Stromal cell of bone marrow (primary cell): Measurements from ENCODE around the gene PCP2.

Experiments used
- DNase-seq: peaks from one replicate; pipeline ENCODE4 v3.0.0-alpha.2; 2012; ENCODE audit warnings: low read depth

The PCP2 gene

DNA sequence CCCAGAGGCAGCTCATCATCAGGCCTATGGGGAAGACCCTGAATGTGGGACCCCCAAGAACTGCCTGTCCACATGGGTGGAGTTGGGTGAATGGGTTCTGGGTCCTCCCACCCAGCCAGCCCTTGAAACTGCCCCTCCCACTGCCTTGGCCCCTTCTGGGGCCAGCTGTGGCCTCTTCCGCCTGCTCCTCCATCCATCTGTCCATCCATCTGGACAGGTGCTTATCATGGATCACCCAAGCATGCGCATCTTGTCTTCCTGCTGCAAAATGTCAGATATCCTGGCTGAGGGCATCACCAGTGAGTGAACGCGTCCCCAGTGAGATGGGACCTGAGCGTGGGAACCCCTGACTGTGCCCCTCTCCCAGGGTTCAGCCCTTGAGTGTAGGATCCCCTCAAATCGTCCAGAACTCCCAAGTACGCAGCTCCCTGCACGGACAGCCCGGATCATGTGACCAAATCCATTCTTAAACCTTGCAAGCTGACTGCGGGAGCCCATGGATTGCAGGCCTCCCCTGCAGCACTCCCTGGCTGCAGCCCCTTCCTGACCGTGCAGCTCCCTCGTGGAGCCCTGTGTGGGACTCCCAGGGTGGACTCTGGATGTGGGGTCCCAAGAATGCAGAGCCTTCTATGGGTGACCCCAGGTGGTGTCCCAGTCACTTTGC is 5.4 kb upstream of the PCP2 start:
- DNase-seq, result no peak

DNA sequence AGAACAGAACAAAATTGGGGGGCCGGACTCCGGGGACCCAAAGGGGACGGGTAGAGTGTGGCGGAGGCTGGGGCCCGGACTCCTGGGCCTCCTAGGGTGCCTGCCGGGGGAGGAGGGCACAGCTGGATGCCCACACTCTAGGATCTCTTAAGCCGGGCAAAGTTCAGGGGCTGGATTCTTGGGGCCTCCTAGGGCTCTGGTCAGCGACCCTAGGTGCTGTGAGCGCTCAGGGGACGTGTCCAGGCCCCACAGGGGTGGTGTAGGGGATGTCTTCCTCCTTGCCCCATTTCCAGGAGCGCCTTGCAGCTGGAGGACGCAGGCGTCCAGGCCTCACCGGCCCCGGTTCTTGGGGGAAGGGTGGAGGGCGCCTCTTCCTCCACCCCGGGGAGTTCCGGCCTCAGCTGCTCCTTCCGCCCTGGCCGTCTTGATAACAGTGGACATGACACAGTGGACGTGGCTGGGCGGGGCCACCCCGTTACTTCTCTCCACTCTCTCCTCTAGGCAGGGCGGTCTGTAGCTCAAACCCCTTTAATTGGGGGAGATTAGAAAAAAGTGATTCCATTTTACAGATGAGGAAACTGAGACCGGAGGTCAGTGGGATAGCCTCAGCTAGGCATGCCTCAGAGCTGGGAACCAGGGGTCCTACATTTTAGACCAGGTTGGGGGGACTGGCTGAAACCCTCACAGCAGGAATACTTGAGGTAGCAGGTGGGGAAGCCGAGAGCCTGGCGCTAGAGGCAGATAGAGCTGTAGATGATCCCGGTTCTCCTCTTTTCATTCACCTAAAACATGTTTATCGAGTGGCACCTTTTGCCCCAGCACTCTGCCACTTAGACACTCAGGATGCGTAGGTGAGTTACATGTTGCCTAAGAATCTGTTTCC is 4.1 kb upstream of the PCP2 start:
- no peak for DNase-seq

DNA sequence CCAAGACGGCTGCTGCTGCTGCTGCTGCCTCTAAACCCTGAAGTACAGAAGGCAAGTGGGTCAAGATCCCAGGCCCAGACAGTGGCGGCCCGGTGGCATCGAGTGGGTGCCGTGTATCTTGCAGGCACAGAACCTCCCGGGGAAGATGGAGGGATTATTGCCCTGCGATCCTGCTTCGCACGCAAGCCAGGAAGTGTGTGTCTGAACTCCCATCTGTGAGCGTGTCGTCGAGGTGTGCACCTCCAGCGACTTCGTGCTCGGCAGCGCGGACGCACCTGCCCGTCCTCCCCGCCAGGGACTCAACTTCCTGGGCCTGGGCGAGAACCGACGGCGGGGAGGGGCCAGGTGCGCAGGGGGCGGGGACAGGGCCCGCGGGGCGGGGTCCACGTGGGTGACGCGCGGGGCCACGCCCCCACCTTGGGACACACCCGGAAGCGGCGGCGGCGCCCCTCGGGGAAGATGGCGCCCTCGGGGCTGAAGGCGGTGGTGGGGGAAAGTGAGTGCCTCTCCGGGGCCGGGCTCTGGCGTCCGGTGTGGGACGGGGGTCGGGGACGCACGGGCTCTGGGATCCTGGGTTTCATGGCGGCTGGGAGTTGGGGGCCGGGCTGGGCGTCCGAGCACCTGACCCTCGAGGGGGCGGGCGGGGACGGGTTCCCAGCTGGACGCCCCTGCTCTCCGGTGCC is 3.3 kb upstream of the PCP2 start, which contains the start of gene STXBP2:
STXBP2 (plus strand) TSS at position 420 of the 683 bp plus-strand sequence; CDS start at position 460, 40 bp downstream.
- DNase-seq, result no peak

DNA sequence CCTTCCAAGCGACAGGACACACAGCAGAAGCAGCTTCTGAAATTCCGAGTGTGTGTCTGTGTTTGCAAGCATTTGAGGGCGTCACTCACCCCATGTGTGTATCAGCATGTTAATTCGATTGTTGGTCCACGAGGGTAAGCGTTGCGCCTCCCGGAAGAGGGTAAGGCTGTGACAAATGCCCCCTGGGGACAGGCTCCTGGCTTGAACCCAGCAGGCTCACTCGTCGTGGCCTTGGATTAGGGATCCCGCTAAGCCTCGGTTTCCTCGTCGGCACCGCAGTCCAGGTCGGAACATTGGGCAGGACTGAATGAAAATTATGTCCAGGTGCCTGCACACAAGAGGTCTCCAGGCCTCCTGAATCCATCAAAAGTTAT is 2.8 kb upstream of the PCP2 start:
- no peak for DNase-seq

DNA sequence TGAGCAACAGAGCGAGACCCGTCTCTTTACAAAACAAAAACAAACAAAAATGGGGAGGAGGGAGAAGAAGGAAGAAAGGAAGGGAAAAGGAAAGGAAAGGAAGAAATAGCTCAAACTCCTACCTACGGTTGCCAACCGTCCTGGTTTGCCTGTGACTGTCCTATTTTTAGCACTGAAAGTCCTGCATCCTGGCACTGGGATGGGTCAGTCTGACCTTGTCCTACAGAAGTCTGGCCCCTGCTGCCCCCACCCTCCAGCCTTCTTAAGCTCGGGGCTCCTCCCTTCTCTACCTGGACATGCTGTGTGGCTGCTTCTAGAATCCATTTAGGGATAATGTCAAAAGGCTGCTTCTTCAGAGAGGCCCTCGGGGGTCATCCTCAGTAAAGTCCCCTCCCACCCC is 2.2 kb upstream of the PCP2 start:
- DNase-seq, result no peak

GRCh38 chr19:7632340-7633203 is 947 bp downstream of the PCP2 start:
- DNase-seq, result no peak

GRCh38 chr19:7631577-7631976 is 1.9 kb downstream of the PCP2 start:
- DNase-seq, result no peak

- peak; percentile 97 for DNase-seq
Measured at GRCh38 chr19:7629347-7630054, 4.0 kb downstream of the PCP2 start, which contains the start of the genes PET100 and XAB2. Gene PET100, plus strand, starts transcription at chr19:7629793. Its CDS starts 41 bp downstream, at chr19:7629834. Gene XAB2, minus strand, starts transcription at chr19:7629545. Its CDS starts 18 bp downstream, at chr19:7629527.

DNA sequence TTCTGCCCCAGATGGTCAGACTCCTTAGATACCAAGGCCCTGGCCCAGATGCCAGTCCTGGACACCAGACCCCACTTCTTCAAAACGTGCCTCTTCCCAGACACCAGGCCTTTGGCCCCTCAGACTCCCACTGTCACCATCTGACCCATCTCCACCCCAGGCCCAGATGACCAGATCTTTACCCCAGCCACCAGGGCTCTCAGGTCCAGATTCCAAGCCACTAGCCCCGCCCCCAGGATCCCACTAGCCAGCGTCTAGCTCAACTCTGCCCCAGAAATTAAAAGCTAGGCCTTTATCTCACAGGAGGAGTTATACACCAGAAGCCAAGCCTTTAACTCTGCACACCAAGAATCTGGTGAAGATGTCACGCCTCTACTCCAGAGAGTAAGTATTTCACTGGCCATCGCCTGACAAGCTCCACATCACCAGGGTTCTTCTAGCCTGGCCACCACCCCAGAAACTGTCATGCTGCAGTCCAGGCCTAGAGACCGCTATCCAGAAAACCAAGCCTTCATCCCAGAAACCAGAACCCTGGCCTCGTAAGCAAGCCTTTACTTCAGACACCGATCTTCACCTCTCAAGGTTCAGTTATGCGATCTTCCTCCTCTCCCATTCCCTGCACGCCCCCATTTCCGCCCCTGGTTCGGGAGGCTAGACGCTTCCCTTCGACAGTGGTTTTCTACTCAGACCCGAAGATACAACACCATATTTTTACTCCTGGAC is 4.8 kb downstream of the PCP2 start:
- DNase-seq, result no peak

- DNase-seq, result no peak
Measured at GRCh38 chr19:7627166-7627565, 6.4 kb downstream of the PCP2 start.

DNA sequence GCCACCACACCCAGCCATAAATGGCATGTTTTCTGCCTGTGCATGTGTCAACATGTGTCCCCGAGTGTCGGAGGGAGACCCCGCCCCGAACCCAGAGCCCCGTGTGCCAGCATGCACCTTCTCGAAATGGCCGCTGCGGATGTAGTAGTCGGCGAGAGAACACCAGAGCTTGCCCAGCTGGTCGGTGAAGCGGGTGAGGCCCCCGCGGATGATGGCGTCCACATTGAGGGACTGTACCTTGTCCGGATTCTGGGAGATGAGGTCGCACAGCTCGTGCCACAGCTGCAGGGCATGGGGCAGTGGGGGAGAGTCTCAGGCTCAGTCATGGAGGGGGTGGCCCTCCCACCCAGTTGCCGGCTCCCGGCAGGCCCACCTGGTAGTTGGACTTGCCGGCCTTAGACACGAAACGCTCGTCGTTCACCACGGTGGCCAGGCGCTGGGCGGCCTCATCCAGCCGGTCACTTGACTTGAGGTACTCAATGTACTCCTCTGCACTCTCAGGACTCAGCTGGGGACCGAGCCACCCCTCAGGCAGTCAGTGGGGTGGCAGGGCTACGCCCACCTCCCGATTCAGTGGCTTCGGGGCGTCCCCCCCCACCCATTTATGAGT is 7.7 kb downstream of the PCP2 start:
- no peak for DNase-seq

GRCh38 chr19:7624810-7625209 is 8.7 kb downstream of the PCP2 start:
- DNase-seq, result no peak

GRCh38 chr19:7623725-7624603 is 9.6 kb downstream of the PCP2 start:
- DNase-seq, result no peak

DNA sequence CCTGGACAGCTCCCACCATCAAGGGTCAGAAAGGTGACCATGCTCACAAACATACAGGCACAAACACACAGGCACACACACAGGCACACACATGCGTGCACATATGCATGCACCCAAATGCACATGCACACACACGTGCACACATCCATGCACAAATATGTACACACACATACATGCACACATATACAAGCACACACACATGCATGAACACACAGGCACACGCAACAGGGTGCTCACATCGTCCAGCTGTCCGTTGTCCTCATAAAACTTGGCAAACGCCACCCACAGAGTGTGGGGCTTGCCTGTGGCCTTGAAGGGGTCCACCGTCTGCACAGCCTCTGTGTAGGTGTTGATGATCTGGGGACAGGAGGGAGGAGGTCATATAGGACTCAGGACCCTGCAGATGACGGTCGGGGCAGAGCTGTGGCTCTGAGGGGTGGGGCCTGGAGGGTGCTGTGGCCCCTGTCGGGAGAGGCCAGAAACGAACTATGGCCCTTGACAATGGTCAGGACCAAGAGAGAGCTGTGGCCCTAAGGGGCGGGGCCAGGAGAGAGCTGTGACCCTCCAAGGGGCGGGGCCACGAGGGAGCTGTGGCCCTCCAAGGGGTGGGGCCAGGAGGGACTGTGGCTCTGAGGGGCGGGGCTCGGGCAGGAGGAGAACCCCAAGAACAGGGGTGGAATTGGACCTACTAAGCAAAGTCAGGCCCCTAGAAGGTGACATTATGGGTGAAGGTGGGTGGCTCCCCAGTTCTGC is 10.4 kb downstream of the PCP2 start:
- DNase-seq, result no peak

GRCh38 chr19:7620442-7621412 is 12.8 kb downstream of the PCP2 start:
- no peak for DNase-seq

- no peak for DNase-seq
Measured at GRCh38 chr19:7619671-7620441, 13.7 kb downstream of the PCP2 start.
